ENCODE measurements around the gene NANS.

NANS gene

DNA sequence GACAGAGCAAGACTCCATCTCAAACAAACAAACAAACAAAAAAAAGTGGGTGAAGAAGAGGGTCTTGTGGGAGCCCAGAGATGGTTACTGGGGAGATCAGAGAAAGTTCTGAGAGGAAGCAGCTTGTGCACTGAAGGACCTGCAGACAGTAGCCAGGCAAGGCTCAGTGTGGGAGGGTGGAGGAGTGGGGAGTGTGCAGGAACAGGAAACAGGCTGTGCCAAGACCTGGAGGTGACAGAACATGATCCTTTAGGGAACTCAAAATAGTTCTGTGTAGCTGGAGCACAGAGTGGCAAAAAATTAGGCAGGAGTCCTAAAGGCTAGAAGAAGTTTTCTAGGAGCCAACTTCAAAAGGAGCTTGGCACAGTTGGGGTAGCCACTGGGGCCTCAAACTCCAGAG lies 19.2 kb upstream of the NANS start:
- Histone ChIP-seq H3K27ac (no peak overlapping the region), H3K4me3 (no peak overlapping the region)
- DNase-seq (ENCODE audit: low spot score), result no peak
- TF ChIP-seq, protein P1, sequence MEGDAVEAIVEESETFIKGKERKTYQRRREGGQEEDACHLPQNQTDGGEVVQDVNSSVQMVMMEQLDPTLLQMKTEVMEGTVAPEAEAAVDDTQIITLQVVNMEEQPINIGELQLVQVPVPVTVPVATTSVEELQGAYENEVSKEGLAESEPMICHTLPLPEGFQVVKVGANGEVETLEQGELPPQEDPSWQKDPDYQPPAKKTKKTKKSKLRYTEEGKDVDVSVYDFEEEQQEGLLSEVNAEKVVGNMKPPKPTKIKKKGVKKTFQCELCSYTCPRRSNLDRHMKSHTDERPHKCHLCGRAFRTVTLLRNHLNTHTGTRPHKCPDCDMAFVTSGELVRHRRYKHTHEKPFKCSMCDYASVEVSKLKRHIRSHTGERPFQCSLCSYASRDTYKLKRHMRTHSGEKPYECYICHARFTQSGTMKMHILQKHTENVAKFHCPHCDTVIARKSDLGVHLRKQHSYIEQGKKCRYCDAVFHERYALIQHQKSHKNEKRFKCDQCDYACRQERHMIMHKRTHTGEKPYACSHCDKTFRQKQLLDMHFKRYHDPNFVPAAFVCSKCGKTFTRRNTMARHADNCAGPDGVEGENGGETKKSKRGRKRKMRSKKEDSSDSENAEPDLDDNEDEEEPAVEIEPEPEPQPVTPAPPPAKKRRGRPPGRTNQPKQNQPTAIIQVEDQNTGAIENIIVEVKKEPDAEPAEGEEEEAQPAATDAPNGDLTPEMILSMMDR (IDR thresholded peaks at IDR 0.05), result no peak

DNA sequence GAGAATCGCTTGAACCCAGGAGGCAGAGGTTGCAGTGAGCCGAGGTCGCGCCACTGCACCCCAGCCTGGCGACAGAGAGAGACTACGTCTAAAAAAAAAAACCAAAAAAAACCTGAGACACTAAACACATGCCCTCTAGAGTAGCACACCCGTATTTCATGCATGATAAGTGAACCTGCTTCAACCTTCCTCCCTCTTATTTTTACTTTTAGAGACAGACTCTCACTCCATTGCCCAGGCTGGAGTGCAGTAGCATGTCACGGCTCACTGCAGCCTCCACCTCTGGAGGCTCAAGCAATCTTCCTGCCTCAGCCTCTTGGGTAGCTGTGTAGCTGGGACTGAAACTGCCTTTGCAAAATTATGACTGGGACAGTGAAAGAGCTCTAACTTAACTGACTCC lies 17.6 kb upstream of the NANS start:
- DNase-seq (ENCODE audit: low spot score), result no peak
- Histone ChIP-seq H3K4me3 (no peak overlapping the region), H3K27ac (no peak overlapping the region)
- TF ChIP-seq, protein P1 (IDR thresholded peaks at IDR 0.05), result no peak

DNA sequence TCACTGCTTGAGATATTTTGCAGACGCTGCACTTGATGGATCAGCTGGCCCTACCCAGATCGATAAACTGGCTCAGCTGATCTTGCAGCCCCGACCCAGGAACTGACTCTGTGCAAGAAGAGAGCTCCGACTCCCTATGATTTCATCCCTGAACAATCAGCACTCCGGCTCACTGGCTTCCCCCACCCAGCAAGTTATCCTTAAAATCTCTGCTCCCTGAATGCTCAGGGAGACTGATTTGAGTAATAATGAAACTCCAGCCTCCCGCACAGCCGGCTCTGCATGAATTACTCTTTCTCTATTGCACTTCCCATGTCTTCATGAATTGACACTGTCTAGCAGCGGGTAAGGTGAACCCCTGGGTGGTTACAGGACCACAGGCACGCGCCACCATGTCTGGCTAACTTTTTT lies 16.9 kb upstream of the NANS start:
- DNase-seq (ENCODE audit: low spot score), result no peak
- H3K27ac ChIP-seq, result no peak overlapping the region
- H3K4me3 ChIP-seq, result no peak overlapping the region
- TF ChIP-seq, protein P1 (IDR thresholded peaks at IDR 0.05), result no peak

DNA sequence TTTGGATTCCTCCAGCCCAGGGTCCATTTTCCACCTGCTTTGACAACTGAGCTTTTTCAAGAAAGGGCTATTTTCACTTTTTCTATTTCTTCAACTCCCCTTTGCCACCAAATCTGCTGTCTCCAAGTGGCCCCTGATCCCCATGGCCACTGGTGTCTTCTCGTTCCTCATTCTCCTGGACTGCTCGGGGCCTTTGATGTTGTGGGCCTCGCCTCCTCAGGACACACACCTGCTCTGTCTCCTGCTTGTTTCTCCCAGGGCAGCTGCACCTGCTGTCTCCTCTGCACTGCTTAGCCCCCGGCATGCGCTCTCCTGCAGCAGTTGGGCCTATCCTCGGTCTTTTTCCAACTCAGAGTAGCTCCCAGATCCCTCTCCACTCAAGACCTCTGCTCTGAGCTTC lies 16.3 kb upstream of the NANS start:
- TF ChIP-seq, protein P1 (IDR thresholded peaks at IDR 0.05), result no peak
- no peak for DNase-seq (ENCODE audit: low spot score)
- Histone ChIP-seq H3K4me3 (no peak overlapping the region), H3K27ac (no peak overlapping the region)

DNA sequence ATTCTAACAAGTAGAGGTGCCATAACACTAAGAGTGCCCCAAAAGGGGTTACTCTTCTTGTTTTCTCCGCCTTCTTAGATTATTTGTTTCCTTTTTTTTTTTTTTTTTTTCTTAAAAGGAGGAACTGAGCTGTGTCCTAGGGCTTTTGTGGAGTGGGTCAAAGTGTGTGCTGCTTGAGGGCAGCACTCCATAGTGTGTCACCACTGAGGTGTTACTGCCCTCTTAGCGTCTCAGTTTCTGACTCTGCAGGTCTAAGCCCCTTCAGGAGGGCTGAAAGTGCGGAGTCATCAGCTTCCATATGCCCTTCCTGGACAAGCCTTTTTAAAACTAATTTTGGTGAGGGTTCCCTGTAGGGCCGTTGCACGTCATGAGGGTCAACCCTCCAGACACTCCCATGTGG lies 12.6 kb upstream of the NANS start:
- no peak for DNase-seq (ENCODE audit: low spot score)
- TF ChIP-seq, protein P1 (IDR thresholded peaks at IDR 0.05), result no peak
- Histone ChIP-seq H3K27ac (no peak overlapping the region), H3K4me3 (no peak overlapping the region)

DNA sequence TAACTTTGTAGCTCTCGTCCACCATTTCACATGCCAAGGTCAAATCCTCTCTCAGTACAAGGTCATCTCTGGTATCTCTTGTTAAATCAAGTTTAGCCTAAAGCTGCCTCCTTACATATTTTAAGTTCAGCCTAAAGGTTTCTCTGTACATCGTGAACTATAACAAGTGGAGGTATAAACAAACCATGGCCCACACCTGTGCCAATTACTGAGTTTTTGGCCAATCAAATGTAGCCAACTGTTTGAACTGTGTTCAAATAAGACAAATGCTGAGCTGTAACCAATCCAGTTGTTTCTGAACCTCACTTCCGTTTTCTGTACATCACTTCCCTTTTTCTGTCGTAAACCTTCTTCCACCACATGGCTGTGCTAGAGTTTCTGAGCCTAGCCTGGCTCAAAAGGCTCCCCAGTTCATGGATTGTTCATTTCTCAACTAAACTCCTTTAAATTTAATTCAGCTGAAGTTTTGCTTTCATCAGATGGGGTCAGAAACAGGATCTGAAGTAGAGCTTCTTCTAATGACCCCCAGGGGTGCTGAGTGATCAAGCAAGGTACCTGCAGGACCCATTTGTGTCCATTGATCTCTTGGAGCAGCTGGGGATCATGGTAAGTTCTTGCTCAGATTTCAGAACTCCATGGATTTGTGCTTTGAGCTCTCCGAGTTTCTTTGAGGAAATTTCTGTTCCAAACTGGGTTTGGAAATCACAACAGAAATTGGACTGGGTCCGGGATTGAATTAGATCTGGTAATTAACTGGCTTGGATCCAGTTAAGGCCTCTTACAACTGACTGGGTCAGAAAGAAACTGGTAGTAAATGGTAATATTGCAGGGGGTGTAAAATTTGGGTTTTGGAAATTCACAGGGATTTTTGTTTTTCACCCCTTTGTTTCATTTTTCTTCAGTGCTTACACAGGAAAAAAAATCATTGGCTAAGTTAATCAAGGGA lies 11.0 kb upstream of the NANS start:
- Histone ChIP-seq H3K4me3 (peak overlapping the region; percentile 7), H3K27ac (no peak overlapping the region)
- no peak for DNase-seq (ENCODE audit: low spot score)
- TF ChIP-seq, protein P1 (IDR thresholded peaks at IDR 0.05), result no peak

DNA sequence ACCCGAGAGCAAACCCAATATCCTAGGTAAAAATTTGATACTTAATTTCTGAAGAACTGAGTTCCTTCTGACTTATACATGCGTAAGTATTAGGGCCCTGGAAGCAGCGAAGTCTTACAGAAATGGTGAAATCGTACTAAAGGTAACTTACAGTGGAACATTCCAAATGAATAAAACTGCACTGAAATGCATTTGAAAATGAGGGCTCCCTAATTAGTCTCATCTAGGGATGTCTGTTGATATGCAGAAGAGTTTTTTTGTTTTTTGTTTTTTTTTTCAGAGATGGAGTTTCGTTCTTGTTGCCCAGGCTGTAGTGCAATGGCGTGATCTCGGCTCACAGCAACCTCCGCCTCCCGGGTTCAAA lies 10.4 kb upstream of the NANS start:
- TF ChIP-seq, protein P1 (IDR thresholded peaks at IDR 0.05), result no peak
- no peak overlapping the region for H3K4me3 ChIP-seq
- H3K27ac ChIP-seq, result no peak overlapping the region
- DNase-seq (ENCODE audit: low spot score), result no peak
